ENCODE results near the gene E2F3.

DNA sequence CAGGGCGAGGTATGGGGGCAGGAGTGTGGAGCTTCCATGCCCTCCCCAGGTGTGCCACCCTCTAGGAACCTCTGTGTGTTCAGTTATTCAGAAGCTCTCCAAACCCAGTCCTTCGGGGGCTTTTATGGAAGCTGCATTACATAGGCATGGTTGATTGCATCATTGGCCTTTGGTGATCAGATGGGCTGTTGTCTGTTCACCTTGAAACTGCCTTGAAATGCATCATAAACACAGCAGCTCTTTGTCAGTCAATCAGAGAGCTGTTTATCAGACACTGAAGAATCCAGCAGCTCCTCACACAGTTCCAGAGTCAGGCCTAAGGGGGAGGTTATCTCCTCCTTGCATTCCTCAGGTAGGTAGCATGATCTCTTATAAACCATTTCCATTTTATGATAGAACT is 62.4 kb downstream of the E2F3 start:
- TF ChIP-seq POLR2A (IDR thresholded peaks at IDR 0.05; ENCODE audit: low read length) (no peak), GATA1 (IDR thresholded peaks at IDR 0.05; ENCODE audit: low read depth, low read length) (no peak)

All from erythroblast (primary cell).